ENCODE measurements around the gene PRKG1. TPM values are rescaled to one million over a fixed set of nuclear protein-coding genes. Genes with fewer than 3 reads are reported as not detected.
A peak's percentile ranks its signal among the peaks of the same experiment; 100 is the strongest.

The PRKG1 gene
- total and polyA plus RNA-seq, 2 of the 8 experiments (the other 6 are each of a cell fraction or from before 2014, with no cell fraction given) = 4.2 to 15.2 TPM

DNA sequence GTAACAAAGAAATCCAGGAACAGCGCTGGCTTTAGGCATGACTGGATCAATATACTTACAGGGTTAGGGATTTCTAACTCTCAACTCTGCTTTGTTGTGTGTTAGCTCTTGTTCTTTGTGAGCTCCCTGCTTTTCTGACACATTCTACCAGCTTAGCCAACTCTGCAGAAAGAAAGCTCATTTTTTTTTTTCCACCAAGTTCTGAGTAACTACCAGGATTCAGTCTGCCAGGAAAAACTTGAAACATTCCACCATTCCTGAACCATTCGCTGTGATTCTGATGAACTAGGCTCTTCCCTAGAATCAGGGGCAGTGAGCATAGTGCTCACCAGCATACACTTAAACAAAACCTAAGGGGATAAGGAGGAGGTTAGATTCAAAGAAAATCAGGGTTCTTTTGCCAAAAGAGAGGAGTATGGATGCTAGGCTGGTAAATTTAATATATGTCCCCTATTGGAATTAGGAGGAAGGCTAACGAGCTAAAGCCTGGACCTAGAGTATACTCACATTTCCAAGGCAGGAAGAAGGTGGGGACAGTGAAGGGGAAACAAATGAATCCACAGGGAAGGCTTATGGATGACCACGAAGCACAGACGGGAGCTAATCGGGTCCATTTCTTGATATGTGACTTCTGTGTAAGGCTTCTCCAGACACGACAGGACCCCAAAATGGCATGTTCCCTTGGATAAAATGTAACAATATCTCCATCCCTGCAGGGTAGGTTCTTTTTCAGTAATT is 183.4 kb downstream of the PRKG1 start:
- Histone ChIP-seq H4K5ac (ENCODE audit: insufficient read length, low read depth, low read length) (no peak overlapping the region), H3K36me3 (ENCODE audit: control insufficient read depth in 2 of 4, insufficient read depth in 4 of 4, low read length in 3 of 4) (no peaks in the 10 kb centered on the region), H4K91ac (replicated peaks; ENCODE audit: insufficient read length, low read length) (no peak overlapping the region), H3K4me2 (ENCODE audit: insufficient read depth in 1 of 2, low read depth in 2 of 2, low read length in 2 of 2) (no peak overlapping the region), H2BK15ac (ENCODE audit: low read length) (no peak overlapping the region), H2BK120ac (replicated peaks; ENCODE audit: low read depth, low read length) (no peak overlapping the region), H3K4me3 (ENCODE audit: extremely low read depth in 1 of 4, insufficient read depth in 2 of 4, low read depth in 3 of 4, low read length in 4 of 4) (no peak overlapping the region), H3K27me3 (replicated peaks in 1 of 4; ENCODE audit: control insufficient read depth in 3 of 4, extremely low read depth in 1 of 4, insufficient read depth in 3 of 4, low read length in 3 of 4) (no peaks in the 10 kb centered on the region; a peak in 1 of 7 replicates), H2BK12ac (ENCODE audit: low read depth, low read length) (no peak overlapping the region), H2AFZ (ENCODE audit: low read length) (peak overlapping the region; percentile 6; the same call in 1 of the 2 replicates), H3K79me1 (ENCODE audit: low read depth, low read length) (no peaks in the 10 kb centered on the region), H2BK20ac (ENCODE audit: low read length) (no peak overlapping the region), H3K9ac (replicated peaks in 1 of 4; ENCODE audit: extremely low read depth in 1 of 4, low read depth in 3 of 4, low read length in 3 of 4) (no peak overlapping the region), H4K8ac (ENCODE audit: extremely low read depth, insufficient read depth, low read length) (no peak overlapping the region), H3K23ac (ENCODE audit: insufficient read length) (no peak overlapping the region), H4K20me1 (replicated peaks in 1 of 2; ENCODE audit: control insufficient read depth in 1 of 2, insufficient read depth in 2 of 2, low read length in 2 of 2) (no peaks in the 10 kb centered on the region), H3K4ac (replicated peaks; ENCODE audit: insufficient read length, low read depth, low read length) (no peak overlapping the region), H3K9me3 (ENCODE audit: insufficient read depth in 2 of 2, low read depth in 1 of 2, low read length in 1 of 2) (no peaks in the 10 kb centered on the region), H3K23me2 (ENCODE audit: low read depth, low read length) (no peaks in the 10 kb centered on the region), H3K4me1 (replicated peaks in 1 of 4; ENCODE audit: control insufficient read depth in 3 of 4, insufficient read depth in 4 of 4, low read length in 3 of 4) (peaks cover 4 to 9% (median 7%) of the 10 kb centered on the region in 4 experiments; a peak in 3 of 7 replicates), H3K18ac (ENCODE audit: extremely low read depth, low read length) (no peak overlapping the region), H3K27ac (ENCODE audit: low read depth, low read length) (no peak overlapping the region), H2AK5ac (ENCODE audit: low read depth, low read length) (no peak overlapping the region), H3K79me2 (ENCODE audit: control insufficient read depth in 1 of 2, insufficient read depth in 2 of 2, low read length in 2 of 2) (no peaks in the 10 kb centered on the region), H2BK5ac (ENCODE audit: low read depth, low read length) (no peak overlapping the region), H3K14ac (ENCODE audit: insufficient read length) (no peak overlapping the region), H3K56ac (replicated peaks; ENCODE audit: insufficient read length, low read depth, low read length) (no peak overlapping the region)
- WGBS, 2 experiments (ENCODE audit: extremely low coverage in 1 of 2, insufficient coverage in 1 of 2, insufficient read length in 1 of 2, insufficient replicate concordance in 2 of 2, low coverage in 1 of 2, low lambda C conversion rate in 2 of 2, missing lambda C conversion rate in 1 of 2) = 77% methylated on average over 7 of the region's 7 CpGs; no CpG with 5 or more reads in 1 of the 2 experiments
- FAIRE-seq (peak; percentile 19), DNase-seq (ENCODE audit: low read depth in 1 of 2, low spot score in 2 of 2) (no peak)
- POLR2A ChIA-PET (ENCODE audit: partially characterized antibody) = interaction anchor here (1.2 kb wide), 1 partner anchor 9 kb away, joined by 5 read pairs; no protein-coding TSS in a partner anchor
- CTCF ChIA-PET (ENCODE audit: partially characterized antibody) = interaction anchor here (0.8 to 2.1 kb wide), 6 partner anchors 9 to 194 kb away, joined by 3 to 7 read pairs (median 5); no protein-coding TSS in a partner anchor
- TF ChIP-seq RXRA (IDR thresholded peaks at IDR 0.05; ENCODE audit: insufficient read depth, low read depth, low read length) = no peak
- TF ChIP-seq CTBP2 (IDR thresholded peaks at IDR 0.05; ENCODE audit: borderline replicate concordance, insufficient read depth, insufficient read length, low read length) = no peak
- TF ChIP-seq JUND (IDR thresholded peaks at IDR 0.05; ENCODE audit: low read length) = no peak
- no peak for TF ChIP-seq NANOG (IDR thresholded peaks at IDR 0.05; ENCODE audit: insufficient read depth, low read depth, low read length, poor library complexity, severe bottlenecking)
- TF ChIP-seq, protein P1, sequence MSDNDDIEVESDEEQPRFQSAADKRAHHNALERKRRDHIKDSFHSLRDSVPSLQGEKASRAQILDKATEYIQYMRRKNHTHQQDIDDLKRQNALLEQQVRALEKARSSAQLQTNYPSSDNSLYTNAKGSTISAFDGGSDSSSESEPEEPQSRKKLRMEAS (IDR thresholded peaks at IDR 0.05) = no peak
- TF ChIP-seq CEBPB (IDR thresholded peaks at IDR 0.05; ENCODE audit: low read depth, low read length) = no peak
- TF ChIP-seq EP300 (IDR thresholded peaks at IDR 0.05; ENCODE audit: borderline replicate concordance in 1 of 2, low read depth in 2 of 2, low read length in 2 of 2) = no peak
- no peak for TF ChIP-seq POLR2AphosphoS5 (IDR thresholded peaks at IDR 0.05; ENCODE audit: low read depth, low read length)
- no peak for TF ChIP-seq CBX5 (IDR thresholded peaks at IDR 0.05; ENCODE audit: low read depth, low read length)
- TF ChIP-seq TBP (IDR thresholded peaks at IDR 0.05; ENCODE audit: low read depth, low read length) = no peak
- TF ChIP-seq KDM4A (IDR thresholded peaks at IDR 0.05; ENCODE audit: low read depth, low read length, severe bottlenecking) = no peak

Data from H1 (cell line).